DOHH2 (cell line): ENCODE results near the gene ENTPD8.
"Not testable (repeated sequence)": the region's sequence is repeated elsewhere in the genome, so short reads cannot be mapped to it uniquely, and the experiment has no call there.

Experiments used
- H3F3A ChIP-seq: fragments of 200-600 bp; sonication (generic), shearing (Covaris generic); 2 replicates; pipeline ENCODE4 v1.6.0; 2016; ENCODE audit warnings: antibody characterized with exemption, mild to moderate bottlenecking; ENCODE audit not compliant: control insufficient read depth, insufficient read depth
- H3K27ac ChIP-seq: fragments of 200-600 bp; sonication (generic); 2 replicates; pipeline ENCODE4 v1.5.1; 2014; ENCODE audit warnings: low read depth, mild to moderate bottlenecking, low read length, moderate library complexity
- H3K27me3 ChIP-seq: fragments of 200-600 bp; sonication (generic); 2 replicates; pipeline ENCODE4 v1.6.1; 2014; ENCODE audit warnings: mild to moderate bottlenecking, low read length, mixed read lengths; ENCODE audit not compliant: control insufficient read depth
- H3K36me3 ChIP-seq: fragments of 200-600 bp; sonication (generic); 2 replicates; pipeline ENCODE4 v1.6.1; 2014; ENCODE audit warnings: mild to moderate bottlenecking, low read length, moderate library complexity, mixed read lengths; ENCODE audit not compliant: control insufficient read depth
- H3K4me1 ChIP-seq: fragments of 200-600 bp; sonication (generic); 2 replicates; pipeline ENCODE4 v1.6.1; 2014; ENCODE audit warnings: mild to moderate bottlenecking, low read length, mixed read lengths; ENCODE audit not compliant: control insufficient read depth
- H3K4me2 ChIP-seq: fragments of 200-600 bp; sonication (generic); 2 replicates; pipeline ENCODE4 v1.6.0; 2014; ENCODE audit warnings: mild to moderate bottlenecking, low read length, moderate library complexity
- H3K4me3 ChIP-seq: fragments of 200-600 bp; sonication (generic); 2 replicates; pipeline ENCODE4 v1.5.1; 2014; ENCODE audit warnings: mild to moderate bottlenecking, low read length, mixed read lengths
- H3K79me2 ChIP-seq: fragments of 200-600 bp; sonication (generic); 2 replicates; pipeline ENCODE4 v1.6.1; 2014; ENCODE audit warnings: mild to moderate bottlenecking, low read length, mixed read lengths; ENCODE audit not compliant: control insufficient read depth
- H3K9me2 ChIP-seq: fragments of 200-600 bp; sonication (generic); replicated peaks from 2 replicates; pipeline ENCODE4 v1.6.1; 2014; ENCODE audit warnings: mild to moderate bottlenecking, low read length, mixed read lengths; ENCODE audit not compliant: control insufficient read depth
- H3K9me3 ChIP-seq: fragments of 200-600 bp; sonication (generic); 2 replicates; pipeline ENCODE4 v1.6.1; 2014; ENCODE audit warnings: antibody characterized with exemption, low read length, mixed read lengths; ENCODE audit not compliant: control insufficient read depth, insufficient read depth
- H4K20me1 ChIP-seq: fragments of 200-600 bp; sonication (generic); 2 replicates; pipeline ENCODE4 v1.6.0; 2014; ENCODE audit warnings: low read depth, mild to moderate bottlenecking, antibody characterized with exemption, low read length, moderate library complexity; ENCODE audit not compliant: control insufficient read depth, insufficient read depth
- CTCF ChIP-seq: fragments of 200-600 bp; sonication (generic); IDR thresholded peaks from one replicate; pipeline ENCODE4 v1.5.1; 2014; ENCODE audit warnings: antibody characterized with exemption, mild to moderate bottlenecking, low read depth, low read length; ENCODE audit not compliant: poor library complexity, severe bottlenecking
- EZH2phosphoT487 ChIP-seq: fragments of 200-600 bp; sonication (generic); IDR thresholded peaks from 2 replicates; pipeline ENCODE4 v1.6.1; 2017; ENCODE audit warnings: borderline replicate concordance, mild to moderate bottlenecking, antibody characterized with exemption, low read length, moderate library complexity, mixed read lengths

Gene ENTPD8

GRCh38 chr9:137470785-137471184 is 29.6 kb upstream of the ENTPD8 start:
- Histone ChIP-seq H3F3A (no peaks in the 10 kb centered on the region; the same call in 1 of the 2 replicates), H4K20me1 (no peaks in the 10 kb centered on the region), H3K4me1 (no peaks in the 10 kb centered on the region), H3K36me3 (no peaks in the 10 kb centered on the region), H3K9me2 (no peaks in the 10 kb centered on the region), H3K4me3 (no peak overlapping the region), H3K79me2 (no peaks in the 10 kb centered on the region), H3K9me3 (peaks cover 16% of the 10 kb centered on the region), H3K4me2 (no peak overlapping the region), H3K27me3 (no peaks in the 10 kb centered on the region), H3K27ac (no peak overlapping the region)
- TF ChIP-seq CTCF, result no peak
- no peak for TF ChIP-seq EZH2phosphoT487

GRCh38 chr9:137467896-137468295 is 26.7 kb upstream of the ENTPD8 start:
- H3K79me2 ChIP-seq, result no peaks in the 10 kb centered on the region
- no peak overlapping the region for H3K4me3 ChIP-seq
- H4K20me1 ChIP-seq, result no peaks in the 10 kb centered on the region
- no peaks in the 10 kb centered on the region for H3K36me3 ChIP-seq
- no peak overlapping the region for H3K27ac ChIP-seq
- TF ChIP-seq CTCF (no peak), EZH2phosphoT487 (no peak)
- no peaks in the 10 kb centered on the region for H3K27me3 ChIP-seq
- no peaks in the 10 kb centered on the region for H3K9me2 ChIP-seq
- H3F3A ChIP-seq, result no peaks in the 10 kb centered on the region; the same call in 1 of the 2 replicates
- no peak overlapping the region for H3K4me2 ChIP-seq
- peaks cover 8% of the 10 kb centered on the region for H3K4me1 ChIP-seq
- H3K9me3 ChIP-seq, result no peaks in the 10 kb centered on the region

- no peaks in the 10 kb centered on the region for H4K20me1 ChIP-seq
- no peaks in the 10 kb centered on the region for H3K9me2 ChIP-seq
- H3K4me1 ChIP-seq, result peaks cover 16% of the 10 kb centered on the region
- no peaks in the 10 kb centered on the region for H3K79me2 ChIP-seq
- no peak overlapping the region for H3K4me2 ChIP-seq
- H3K27ac ChIP-seq, result no peak overlapping the region
- H3K36me3 ChIP-seq, result no peaks in the 10 kb centered on the region
- TF ChIP-seq CTCF (no peak), EZH2phosphoT487 (no peak)
- H3K27me3 ChIP-seq, result no peaks in the 10 kb centered on the region
- H3K9me3 ChIP-seq, result no peaks in the 10 kb centered on the region
- H3F3A ChIP-seq, result no peaks in the 10 kb centered on the region; the same call in 1 of the 2 replicates
- H3K4me3 ChIP-seq, result no peak overlapping the region
These were observed 26.0 kb upstream of the ENTPD8 start for GRCh38 chr9:137467161-137467581.

GRCh38 chr9:137466389-137467085 is 25.4 kb upstream of the ENTPD8 start:
- not testable (repeated sequence) for H3K27me3 ChIP-seq, H3F3A ChIP-seq, H3K79me2 ChIP-seq, H3K4me2 ChIP-seq, H3K27ac ChIP-seq, H3K36me3 ChIP-seq, H3K9me3 ChIP-seq, H3K4me3 ChIP-seq, H4K20me1 ChIP-seq, H3K9me2 ChIP-seq
- H3K4me1 ChIP-seq, result peaks cover 20% of the 10 kb centered on the region
